H9 (cell line): ENCODE measurements around the gene IMMP2L. TPM values are rescaled to one million over a fixed set of nuclear protein-coding genes. Genes with fewer than 3 reads are reported as not detected.

ENCODE experiments used
- DNase-seq: peaks from one replicate; pipeline ENCODE4 v3.0.0-alpha.2; 2017
- H2AFZ ChIP-seq: one replicate; pipeline ENCODE4 v1.6.1; 2013; ENCODE audit warnings: mild to moderate bottlenecking, low read length, control low read depth, moderate library complexity
- H2AK5ac ChIP-seq: 2 replicates; pipeline ENCODE4 v1.6.1; 2013; ENCODE audit warnings: low read length, control low read depth, mixed read lengths; ENCODE audit not compliant: insufficient read length
- H2BK120ac ChIP-seq: one replicate; pipeline ENCODE4 v1.6.1; 2013; ENCODE audit warnings: low read depth, mild to moderate bottlenecking, low read length, control low read depth, inconsistent platforms; ENCODE audit not compliant: poor library complexity, severe bottlenecking
- H2BK12ac ChIP-seq: 2 replicates; pipeline ENCODE4 v1.6.1; 2013; ENCODE audit warnings: low read length, control low read depth, mixed read lengths, low read depth; ENCODE audit not compliant: insufficient read length
- H2BK15ac ChIP-seq: 2 replicates; pipeline ENCODE4 v1.6.1; 2013; ENCODE audit warnings: low read depth, low read length, control low read depth
- H2BK20ac ChIP-seq: one replicate; pipeline ENCODE4 v1.6.1; 2013; ENCODE audit warnings: low read depth, mild to moderate bottlenecking, low read length, control low read depth, inconsistent platforms; ENCODE audit not compliant: poor library complexity, severe bottlenecking
- H2BK5ac ChIP-seq: 2 replicates; pipeline ENCODE4 v1.6.1; 2013; ENCODE audit warnings: low read length, control low read depth, mixed read lengths; ENCODE audit not compliant: insufficient read length
- H3K14ac ChIP-seq: 2 replicates; pipeline ENCODE4 v1.6.1; 2013; ENCODE audit warnings: low read length, control low read depth; ENCODE audit not compliant: insufficient read depth
- H3K18ac ChIP-seq: 2 replicates; pipeline ENCODE4 v1.6.1; 2013; ENCODE audit warnings: low read depth, mild to moderate bottlenecking, mixed read lengths, low read length, control low read depth; ENCODE audit not compliant: insufficient read length
- H3K23ac ChIP-seq: 2 replicates; pipeline ENCODE4 v1.6.1; 2013; ENCODE audit warnings: low read length, control low read depth, mixed read lengths, low read depth; ENCODE audit not compliant: insufficient read length
- H3K23me2 ChIP-seq: 2 replicates; pipeline ENCODE4 v1.6.1; 2013; ENCODE audit warnings: low read depth, mild to moderate bottlenecking, mixed read lengths, low read length, control low read depth; ENCODE audit not compliant: insufficient read length, poor library complexity, severe bottlenecking
- H3K27ac ChIP-seq: 2 replicates; pipeline ENCODE4 v1.5.1; 2013; ENCODE audit warnings: low read length, control low read depth, mixed read lengths, low read depth; ENCODE audit not compliant: insufficient read length
- H3K27me3 ChIP-seq: 2 replicates; pipeline ENCODE4 v1.6.1; 2013; ENCODE audit warnings: low read length, control low read depth, inconsistent platforms; ENCODE audit not compliant: insufficient read depth
- H3K4ac ChIP-seq: 2 replicates; pipeline ENCODE4 v1.6.1; 2013; ENCODE audit warnings: low read depth, mild to moderate bottlenecking, control low read depth, inconsistent platforms, low read length, moderate library complexity
- H3K4me1 ChIP-seq: 2 replicates; pipeline ENCODE4 v1.6.1; 2013; ENCODE audit warnings: low read length, control low read depth, inconsistent platforms; ENCODE audit not compliant: insufficient read depth
- H3K4me2 ChIP-seq: 2 replicates; pipeline ENCODE4 v1.6.1; 2013; ENCODE audit warnings: low read length, control low read depth, mixed read lengths; ENCODE audit not compliant: insufficient read length, insufficient read depth
- H3K56ac ChIP-seq: 2 replicates; pipeline ENCODE4 v1.6.1; 2013; ENCODE audit warnings: low read depth, mild to moderate bottlenecking, mixed read lengths, low read length, control low read depth; ENCODE audit not compliant: insufficient read length
- H3K79me1 ChIP-seq: 2 replicates; pipeline ENCODE4 v1.6.1; 2013; ENCODE audit warnings: low read depth, mild to moderate bottlenecking, moderate library complexity, low read length, control low read depth, inconsistent platforms; ENCODE audit not compliant: insufficient read depth, poor library complexity, severe bottlenecking
- H3K79me2 ChIP-seq: 2 replicates; pipeline ENCODE4 v1.6.1; 2013; ENCODE audit warnings: low read length, control low read depth, inconsistent platforms; ENCODE audit not compliant: insufficient read depth
- H3K9ac ChIP-seq: 2 replicates; pipeline ENCODE4 v1.6.1; 2013; ENCODE audit warnings: low read length, control low read depth, mixed read lengths; ENCODE audit not compliant: insufficient read length; ENCODE audit errors: extremely low read depth
- H3K9me3 ChIP-seq: one replicate; pipeline ENCODE4 v1.6.1; 2013; ENCODE audit warnings: low read depth, low read length, inconsistent platforms; ENCODE audit not compliant: control insufficient read depth
- H3T11ph ChIP-seq: one replicate; pipeline ENCODE4 v1.6.1; 2013; ENCODE audit warnings: mild to moderate bottlenecking, low read length, control low read depth, inconsistent platforms
- H4K20me1 ChIP-seq: one replicate; pipeline ENCODE4 v1.6.1; 2013; ENCODE audit not compliant: control insufficient read depth, insufficient read length, insufficient read depth
- H4K5ac ChIP-seq: 2 replicates; pipeline ENCODE4 v1.6.1; 2013; ENCODE audit warnings: low read depth, mild to moderate bottlenecking, mixed read lengths, low read length, control low read depth; ENCODE audit not compliant: insufficient read length
- H4K8ac ChIP-seq: replicated peaks from 2 replicates; pipeline ENCODE4 v1.6.1; 2013; ENCODE audit warnings: low read length, control low read depth, mixed read lengths, low read depth; ENCODE audit not compliant: insufficient read length
- H4K91ac ChIP-seq: 2 replicates; pipeline ENCODE4 v1.6.1; 2013; ENCODE audit warnings: low read depth, mild to moderate bottlenecking, moderate library complexity, mixed read lengths, low read length, control low read depth; ENCODE audit not compliant: insufficient read length
- H3K27ac Mint-ChIP-seq, 3 experiments: 2 replicates in 2 of 3; 3 replicates in 1 of 3; pipeline ENCODE4 v1.8.0; 2020 to 2021; ENCODE audit warnings: mixed read lengths in 3 of 3, mild to moderate bottlenecking in 1 of 3, moderate library complexity in 1 of 3
- H3K27me3 Mint-ChIP-seq: 2 replicates; pipeline ENCODE4 v1.8.0; 2021; ENCODE audit warnings: low read depth, mild to moderate bottlenecking, moderate library complexity, mixed read lengths
- H3K36me3 Mint-ChIP-seq, 3 experiments: 2 replicates in 2 of 3; 3 replicates in 1 of 3; pipeline ENCODE4 v1.8.0; 2020 to 2021; ENCODE audit warnings: low read depth in 3 of 3, mixed read lengths in 3 of 3; ENCODE audit not compliant: insufficient read depth in 1 of 3
- H3K4me1 Mint-ChIP-seq, 2 experiments: 2 replicates each; pipeline ENCODE4 v1.8.0; 2020; ENCODE audit warnings: mixed read lengths in 2 of 2
- H3K4me3 Mint-ChIP-seq, 2 experiments: 2 replicates in 1 of 2; 3 replicates in 1 of 2; pipeline ENCODE4 v1.8.0; 2020 to 2021; ENCODE audit warnings: mild to moderate bottlenecking in 2 of 2, mixed read lengths in 2 of 2, moderate library complexity in 1 of 2
- H3K9me3 Mint-ChIP-seq, 2 experiments: 2 replicates in 1 of 2; 3 replicates in 1 of 2; pipeline ENCODE4 v1.8.0; 2020; ENCODE audit warnings: mild to moderate bottlenecking in 2 of 2, mixed read lengths in 2 of 2, moderate library complexity in 1 of 2
- CTCF ChIP-seq: fragments of 200-600 bp; sonication (generic); conservative IDR thresholded peaks from 3 replicates; pipeline ENCODE4 v1.8.0; 2021; ENCODE audit warnings: antibody characterized with exemption, mild to moderate bottlenecking
- WGBS: extraction: QIAGEN DNeasy Blood & Tissue Kit; methylation state at CpG from one replicate; pipeline ENCODE4 v1.1.7; 2013; ENCODE audit warnings: missing lambda C conversion rate, low lambda C conversion rate, mixed read lengths; ENCODE audit not compliant: insufficient read length; ENCODE audit errors: extremely low coverage; 5-methylcytosine and 5-hydroxymethylcytosine counted together
- total RNA-seq: library from RNA; stranded (reverse); gene quantifications from 2 replicates; pipeline ENCODE4 v1.2.1, GENCODE V29; 2021

The IMMP2L gene
- total RNA-seq, 1 experiment from 2014 or later, result 14.7 TPM

DNA sequence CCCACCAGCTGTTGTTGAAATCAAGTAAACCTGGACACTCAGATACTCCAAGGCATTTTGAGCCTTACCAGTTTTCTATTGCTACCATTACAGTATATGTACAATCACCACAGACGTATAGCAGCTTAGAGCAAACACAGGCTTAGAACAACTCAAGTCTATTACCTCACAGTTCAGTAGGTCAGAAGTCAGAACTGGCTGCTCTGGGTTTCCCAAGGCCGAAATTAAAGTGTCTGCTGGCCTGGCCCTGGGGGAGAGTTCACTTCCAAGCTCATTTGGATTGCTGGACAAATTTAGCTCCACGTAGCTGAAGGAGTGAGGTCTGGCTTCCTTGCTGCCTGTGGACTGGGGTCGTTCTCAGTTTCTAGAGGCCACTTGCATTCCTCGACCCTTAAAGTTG lies 731.5 kb downstream of the IMMP2L start:
- H3K4me2 ChIP-seq, result no peak overlapping the region
- Mint-ChIP-seq H3K9me3 (peaks cover 0 to 3% of the 10 kb centered on the region in 2 experiments; a peak in 1 of 5 replicates), H3K4me3 (no peak overlapping the region), H3K27me3 (no peaks in the 10 kb centered on the region), H3K4me1 (no peaks in the 10 kb centered on the region), H3K27ac (no peak overlapping the region), H3K36me3 (no peaks in the 10 kb centered on the region; a peak in 1 of 7 replicates)
- H3K27me3 ChIP-seq, result no peaks in the 10 kb centered on the region
- no peak overlapping the region for H3K14ac ChIP-seq
- no peaks in the 10 kb centered on the region for H4K20me1 ChIP-seq
- no peak overlapping the region for H3K9ac ChIP-seq
- no peaks in the 10 kb centered on the region for H3K23me2 ChIP-seq
- DNase-seq, result no peak
- no peak overlapping the region for H2BK15ac ChIP-seq
- no peak overlapping the region for H4K8ac ChIP-seq
- no peaks in the 10 kb centered on the region for H3K79me2 ChIP-seq
- H3K56ac ChIP-seq, result no peak overlapping the region
- no peak overlapping the region for H3K18ac ChIP-seq
- no peak overlapping the region for H4K91ac ChIP-seq
- H2BK5ac ChIP-seq, result no peak overlapping the region
- no peak overlapping the region for H3K23ac ChIP-seq
- H2AK5ac ChIP-seq, result no peak overlapping the region
- no peak overlapping the region for H2AFZ ChIP-seq
- no CpG with 5 or more reads among the region's 5 CpGs for WGBS
- no peaks in the 10 kb centered on the region for H3K9me3 ChIP-seq
- TF ChIP-seq CTCF, result no peak
- H3K79me1 ChIP-seq, result no peaks in the 10 kb centered on the region
- H2BK12ac ChIP-seq, result no peak overlapping the region
- H3K4me1 ChIP-seq, result no peaks in the 10 kb centered on the region
- no peak overlapping the region for H3K4ac ChIP-seq
- H2BK20ac ChIP-seq, result no peak overlapping the region
- H3K27ac ChIP-seq, result no peak overlapping the region
- H3T11ph ChIP-seq, result no peak overlapping the region
- H4K5ac ChIP-seq, result no peak overlapping the region
- no peak overlapping the region for H2BK120ac ChIP-seq
